HepG2 (cell line): ENCODE data around the gene CA7. TPM values are rescaled to one million over a fixed set of nuclear protein-coding genes. Genes with fewer than 3 reads are reported as not detected.

Source experiments
- ATAC-seq: fragments of 200-7000 bp; cut with Tn5 transposase; 3 replicates; pipeline ENCODE4 v1.9.1; 2020; ENCODE audit warnings: mild to moderate bottlenecking, moderate library complexity
- BruUV-seq: library from RNA; stranded (reverse); fragments of 400-500 nt; replicated peaks from 2 replicates; lab custom pipeline; 2021; lab: Mats Ljungman, UMichigan
- CTCF ChIA-PET: fragments of 300-600 bp; formaldehyde crosslinking; extraction: SDS; loops from one replicate; lab custom pipeline; 2021; ENCODE audit warnings: low total read pairs, inconsistent platforms, low intra/inter-chr PET ratio; lab: Yijun Ruan, JAX
- POLR2A ChIA-PET: fragments of 350-600 bp; sonication (Branson Sonifier 250); formaldehyde crosslinking; loops from one replicate; lab custom pipeline; 2020; ENCODE audit warnings: antibody characterized with exemption, inconsistent platforms; lab: Yijun Ruan, JAX
- DNase-seq: peaks from one replicate; pipeline ENCODE4 v3.0.0-alpha.2; 2015; ENCODE audit warnings: low spot score
- FAIRE-seq: peaks from 3 replicates; lab custom pipeline; 2011; peaks lifted over from hg19 to GRCh38; lab: Jason Lieb, UNC
- H2AFZ ChIP-seq: one replicate; pipeline ENCODE4 v1.6.1; 2011; ENCODE audit warnings: low read length, inconsistent platforms
- H3K27ac ChIP-seq: fragments of 300-600 bp; 3 replicates; pipeline ENCODE4 v1.8.0; 2011; ENCODE audit warnings: mixed run types, mild to moderate bottlenecking, mixed read lengths, low read length, inconsistent platforms; ENCODE audit not compliant: insufficient read depth; ENCODE audit errors: extremely low read length
- H3K27me3 ChIP-seq, 2 experiments: fragments of 200-600 bp in 1 of 2; 2 replicates in 1 of 2; 3 replicates in 1 of 2; pipeline versions ENCODE4 v1.6.0 to v1.8.0; 2011; ENCODE audit warnings: low read length in 2 of 2, mild to moderate bottlenecking in 2 of 2, moderate library complexity in 2 of 2, inconsistent platforms in 1 of 2; ENCODE audit not compliant: insufficient read depth in 2 of 2, control insufficient read depth in 1 of 2
- H3K36me3 ChIP-seq, 2 experiments: fragments of 200-600 bp in 1 of 2; replicated peaks in 1 of 2; 2 replicates in 1 of 2; 3 replicates in 1 of 2; pipeline versions ENCODE4 v1.5.1 to v1.8.0; 2011; ENCODE audit warnings: low read length in 2 of 2, inconsistent platforms in 1 of 2; ENCODE audit not compliant: insufficient read depth in 2 of 2, control insufficient read depth in 1 of 2
- H3K4me1 ChIP-seq: 2 replicates; pipeline ENCODE4 v1.5.1; 2012; ENCODE audit warnings: low read length, inconsistent platforms; ENCODE audit not compliant: insufficient read depth
- H3K4me2 ChIP-seq: 2 replicates; pipeline ENCODE4 v1.6.0; 2011; ENCODE audit warnings: low read depth, low read length, inconsistent platforms
- H3K4me3 ChIP-seq, 3 experiments: fragments of 200-600 bp in 1 of 3; sonication (generic), shearing (Covaris generic) in 1 of 3; replicated peaks in 1 of 3; 2 replicates each; pipeline ENCODE4 v1.5.1; 2011 to 2016; ENCODE audit warnings: low read length in 3 of 3, inconsistent platforms in 2 of 3, low read depth in 2 of 3, mild to moderate bottlenecking in 2 of 3, control low read depth in 1 of 3, mixed read lengths in 1 of 3; ENCODE audit not compliant: insufficient read depth in 1 of 3
- H3K79me2 ChIP-seq: one replicate; pipeline ENCODE4 v1.6.1; 2011; ENCODE audit warnings: low read length, inconsistent platforms; ENCODE audit not compliant: insufficient read depth
- H3K9ac ChIP-seq: 2 replicates; pipeline ENCODE4 v1.6.0; 2011; ENCODE audit warnings: mild to moderate bottlenecking, low read depth, low read length, inconsistent platforms; ENCODE audit not compliant: insufficient read depth
- H3K9me3 ChIP-seq: 2 replicates; pipeline ENCODE4 v1.5.1; 2012; ENCODE audit warnings: mild to moderate bottlenecking, low read length
- H4K20me1 ChIP-seq: 2 replicates; pipeline ENCODE4 v1.6.0; 2011; ENCODE audit warnings: inconsistent platforms, mild to moderate bottlenecking, low read length, moderate library complexity; ENCODE audit not compliant: insufficient read depth
- ELF3 ChIP-seq: IDR thresholded peaks from 2 replicates; pipeline ENCODE4 v1.6.1; 2016; ENCODE audit warnings: missing genetic modification reagents, missing compliant biosample characterization
- FOXC1 ChIP-seq: sonication (generic); formaldehyde crosslinking; IDR thresholded peaks from 2 replicates; pipeline ENCODE4 v1.8.0; 2022; ENCODE audit warnings: mild to moderate bottlenecking, missing genetic modification reagents, borderline replicate concordance
- KLF6 ChIP-seq: IDR thresholded peaks from 2 replicates; pipeline ENCODE4 v1.8.0; 2016; ENCODE audit warnings: missing biosample characterization, missing genetic modification reagents
- NRL ChIP-seq: sonication (generic); formaldehyde crosslinking; IDR thresholded peaks from 2 replicates; pipeline ENCODE4 v1.5.0; 2020; ENCODE audit warnings: missing genetic modification reagents, mild to moderate bottlenecking, moderate library complexity, borderline replicate concordance
- PAF1 ChIP-seq: IDR thresholded peaks from 2 replicates; pipeline ENCODE4 v1.6.1; 2016; ENCODE audit warnings: missing genetic modification reagents, missing compliant biosample characterization
- PHB2 ChIP-seq: fragments of 450-650 bp; IDR thresholded peaks from 2 replicates; pipeline ENCODE4 v1.6.1; 2018; ENCODE audit not compliant: partially characterized antibody
- TBL1XR1 ChIP-seq: fragments of 150-350 bp; IDR thresholded peaks from 2 replicates; pipeline ENCODE4 v1.6.1; 2014; ENCODE audit warnings: borderline replicate concordance, low read length; ENCODE audit not compliant: partially characterized antibody
- ZHX2 ChIP-seq, 2 experiments: sonication (generic) in 1 of 2; formaldehyde crosslinking in 1 of 2; IDR thresholded peaks; 2 replicates each; pipeline versions ENCODE4 v1.6.1 to v1.9.0; 2014 to 2022; ENCODE audit warnings: antibody characterized with exemption in 1 of 2, borderline replicate concordance in 1 of 2, inconsistent platforms in 1 of 2, low read depth in 1 of 2, missing genetic modification reagents in 1 of 2
- ZNF280B ChIP-seq: sonication (generic); formaldehyde crosslinking; IDR thresholded peaks from 2 replicates; pipeline ENCODE4 v1.5.0; 2020; ENCODE audit warnings: missing genetic modification reagents, mild to moderate bottlenecking, borderline replicate concordance
- ZNF354B ChIP-seq: sonication (generic); formaldehyde crosslinking; IDR thresholded peaks from 2 replicates; pipeline ENCODE4 v1.8.0; 2022; ENCODE audit warnings: mild to moderate bottlenecking, missing genetic modification reagents
- WGBS: methylation state at CpG from one replicate; pipeline ENCODE4 v1.1.6; 2017; ENCODE audit warnings: low lambda C conversion rate; 5-methylcytosine and 5-hydroxymethylcytosine counted together
- in situ Hi-C: cut with HindIII; loops from 2 replicates; pipeline ENCODE4 v1.10.0; 2017; ENCODE audit warnings: low pct_unique_long_range_greater_than_20kb; ENCODE audit not compliant: extremely low pct_ligation_motif_present
- intact Hi-C: fragments of 100-400 bp; cut with micrococcal nuclease; formaldehyde crosslinking; loops from one replicate; pipeline ENCODE4 v1.10.0; 2022; ENCODE audit not compliant: unreplicated experiment
- polyA plus RNA-seq, 8 experiments: library from polyadenylated mRNA; depleted of rRNA in 3 of 8; stranded (reverse) in 7 of 8; unstranded in 1 of 8; fragments of >200 nt; fragmentation: Illumina TruSeq in 4 of 8; extraction: Trizol in 4 of 8; gene quantifications; 2 replicates each; pipeline versions ENCODE4 v1.2.1 to v1.2.3, GENCODE V29; 2011 to 2016; ENCODE audit warnings: low read depth in 4 of 8, missing spikeins in 1 of 8, mixed read lengths in 1 of 8; ENCODE audit not compliant: insufficient read depth in 1 of 8
- total RNA-seq, 5 experiments: library from RNA; depleted of rRNA; stranded (reverse); fragments of >200 nt; fragmentation: Illumina TruSeq; extraction: Trizol; gene quantifications; 2 replicates each; pipeline ENCODE4 v1.2.3, GENCODE V29; 2016; ENCODE audit warnings: low read depth in 1 of 5

The CA7 gene
- total and polyA plus RNA-seq, 2 of the 13 experiments (the other 11 are each of a cell fraction or from before 2014, with no cell fraction given), result not detected

- Histone ChIP-seq H3K27me3 (no peaks in the 10 kb centered on the region), H3K9ac (peak overlapping the region; percentile 53; the same call in 1 of the 2 replicates), H3K27ac (no peak overlapping the region), H3K4me2 (peak overlapping the region; percentile 71), H3K4me3 (no peak overlapping the region; a peak in 1 of 6 replicates), H4K20me1 (no peaks in the 10 kb centered on the region), H3K79me2 (no peaks in the 10 kb centered on the region), H3K4me1 (peaks cover 90% of the 10 kb centered on the region), H3K36me3 (no peaks in the 10 kb centered on the region), H3K9me3 (no peaks in the 10 kb centered on the region), H2AFZ (no peak overlapping the region)
- in situ Hi-C loops (loop anchor here (5.0 kb wide), 1 partner anchor 36 kb away; the partner anchor contains the start of gene CES2), intact Hi-C loops (no loop called here)
- FAIRE-seq (no peak), DNase-seq (no peak), ATAC-seq (no peak)
- no TSS peak for BruUV-seq
- ChIA-PET POLR2A (interaction anchor here (1.0 to 10.3 kb wide), 7 partner anchors 9 to 211 kb away, joined by 3 to 86 read pairs (median 4); partner anchors contain the start of genes CDH16, CIAO2B and PDP2), CTCF (no interaction called here)
- WGBS, result 3% methylated on average over 6 of the region's 7 CpGs
- TF ChIP-seq PAF1 (CRISPR knock-in tag) (no peak), PHB2 (no peak), FOXC1 (no peak), ZNF280B (CRISPR knock-in tag) (no peak), ELF3 (CRISPR knock-in tag) (no peak), ZHX2 (IDR thresholded peaks at IDR 0.05; ENCODE audit: low read depth) (no peak), ZHX2 (CRISPR knock-in tag; IDR thresholded peaks at IDR 0.05; ENCODE audit: borderline replicate concordance) (no peak), KLF6 (CRISPR knock-in tag) (no peak), ZNF354B (CRISPR knock-in tag) (no peak), NRL (CRISPR knock-in tag) (0 out of 2 replicates have a peak, but pooled peaks have one; percentile 0), TBL1XR1 (no peak)
Measured at GRCh38 chr16:66900721-66901441, 56.7 kb downstream of the CA7 start.
